Esophagus muscularis mucosa (tissue), 4 donors: Measurements from ENCODE around the gene PIGC.

Experiments used
- EP300 ChIP-seq: sonication (generic); formaldehyde crosslinking; IDR thresholded peaks from one replicate; pipeline ENCODE4 v1.6.1; 2017; ENCODE audit warnings: antibody characterized with exemption
- POLR2AphosphoS5 ChIP-seq, 2 donors: sonication (generic); formaldehyde crosslinking; IDR thresholded peaks; one replicate each; pipeline ENCODE4 v1.6.1; 2017; ENCODE audit warnings: antibody characterized with exemption in 2 of 2
- TF ChIP-seq, protein P1 (sequence below), 3 experiments: fragments of 200-600 bp in 2 of 3; fragments of 450-650 bp in 1 of 3; sonication (generic) in 2 of 3; IDR thresholded peaks; one replicate each; pipeline ENCODE4 v1.5.1; 2017 to 2019; ENCODE audit warnings: antibody characterized with exemption in 3 of 3, mild to moderate bottlenecking in 2 of 3, moderate library complexity in 1 of 3

DNA sequence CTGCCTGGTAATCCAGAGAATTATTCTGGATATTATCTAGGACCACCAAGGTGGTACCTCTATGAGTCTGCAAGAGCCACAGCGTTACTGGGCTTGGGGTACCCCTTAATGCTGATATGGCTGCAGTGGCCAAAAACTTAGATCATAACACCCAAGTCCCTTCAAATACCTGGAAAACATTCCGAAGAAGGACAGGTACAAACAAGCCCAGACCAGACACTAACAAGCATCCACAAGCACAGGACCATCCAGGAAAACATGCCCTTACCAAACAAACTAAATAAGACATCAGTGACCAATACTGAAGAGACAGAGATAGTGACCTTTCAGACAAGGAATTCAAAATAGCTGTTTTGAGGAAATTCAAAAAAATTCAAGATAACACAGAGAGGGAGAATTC, 20.5 kb downstream of the PIGC start:
- TF ChIP-seq, protein P1, sequence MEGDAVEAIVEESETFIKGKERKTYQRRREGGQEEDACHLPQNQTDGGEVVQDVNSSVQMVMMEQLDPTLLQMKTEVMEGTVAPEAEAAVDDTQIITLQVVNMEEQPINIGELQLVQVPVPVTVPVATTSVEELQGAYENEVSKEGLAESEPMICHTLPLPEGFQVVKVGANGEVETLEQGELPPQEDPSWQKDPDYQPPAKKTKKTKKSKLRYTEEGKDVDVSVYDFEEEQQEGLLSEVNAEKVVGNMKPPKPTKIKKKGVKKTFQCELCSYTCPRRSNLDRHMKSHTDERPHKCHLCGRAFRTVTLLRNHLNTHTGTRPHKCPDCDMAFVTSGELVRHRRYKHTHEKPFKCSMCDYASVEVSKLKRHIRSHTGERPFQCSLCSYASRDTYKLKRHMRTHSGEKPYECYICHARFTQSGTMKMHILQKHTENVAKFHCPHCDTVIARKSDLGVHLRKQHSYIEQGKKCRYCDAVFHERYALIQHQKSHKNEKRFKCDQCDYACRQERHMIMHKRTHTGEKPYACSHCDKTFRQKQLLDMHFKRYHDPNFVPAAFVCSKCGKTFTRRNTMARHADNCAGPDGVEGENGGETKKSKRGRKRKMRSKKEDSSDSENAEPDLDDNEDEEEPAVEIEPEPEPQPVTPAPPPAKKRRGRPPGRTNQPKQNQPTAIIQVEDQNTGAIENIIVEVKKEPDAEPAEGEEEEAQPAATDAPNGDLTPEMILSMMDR (IDR thresholded peaks at IDR 0.05), result no peak
- no peak for TF ChIP-seq POLR2AphosphoS5 (IDR thresholded peaks at IDR 0.05)
- TF ChIP-seq EP300, result no peak
